ENCODE results near the gene TICRR.

TICRR gene

DNA sequence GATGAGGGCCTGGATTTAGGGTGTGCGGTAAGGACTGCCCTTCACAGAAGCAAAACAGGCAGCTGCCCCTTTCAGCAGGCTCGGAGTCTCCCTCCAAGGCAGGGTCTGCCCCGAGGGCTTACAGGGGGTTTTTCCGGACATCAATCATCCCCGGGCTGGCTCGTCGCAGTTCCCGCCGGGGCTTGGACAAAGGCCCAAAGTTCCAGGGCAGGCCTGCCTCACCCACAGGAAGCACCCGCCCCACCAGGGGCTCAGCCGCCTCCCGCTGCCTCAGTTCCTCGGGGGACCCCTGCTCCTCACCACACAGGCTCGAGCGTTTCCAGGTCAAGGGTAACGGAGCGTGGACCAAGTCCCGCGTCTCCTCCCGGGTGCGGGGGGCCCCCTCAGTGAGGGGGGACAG lies 53.0 kb downstream of the TICRR start:
- TF ChIP-seq CTCF (IDR thresholded peaks at IDR 0.05; ENCODE audit: borderline replicate concordance, insufficient read depth, low read depth, low read length): no peak
- no peak overlapping the region for H3K4me3 ChIP-seq (ENCODE audit: low read depth, low read length)

- no peak overlapping the region for H3K4me3 ChIP-seq (ENCODE audit: low read depth, low read length)
- TF ChIP-seq CTCF (IDR thresholded peaks at IDR 0.05; ENCODE audit: borderline replicate concordance, insufficient read depth, low read depth, low read length): no peak
Measured at GRCh38 chr15:89628806-89629715, 53.8 kb downstream of the TICRR start.

GRCh38 chr15:89629829-89630228 lies 54.6 kb downstream of the TICRR start:
- no peak for TF ChIP-seq CTCF (IDR thresholded peaks at IDR 0.05; ENCODE audit: borderline replicate concordance, insufficient read depth, low read depth, low read length)
- H3K4me3 ChIP-seq (ENCODE audit: low read depth, low read length): no peak overlapping the region

DNA sequence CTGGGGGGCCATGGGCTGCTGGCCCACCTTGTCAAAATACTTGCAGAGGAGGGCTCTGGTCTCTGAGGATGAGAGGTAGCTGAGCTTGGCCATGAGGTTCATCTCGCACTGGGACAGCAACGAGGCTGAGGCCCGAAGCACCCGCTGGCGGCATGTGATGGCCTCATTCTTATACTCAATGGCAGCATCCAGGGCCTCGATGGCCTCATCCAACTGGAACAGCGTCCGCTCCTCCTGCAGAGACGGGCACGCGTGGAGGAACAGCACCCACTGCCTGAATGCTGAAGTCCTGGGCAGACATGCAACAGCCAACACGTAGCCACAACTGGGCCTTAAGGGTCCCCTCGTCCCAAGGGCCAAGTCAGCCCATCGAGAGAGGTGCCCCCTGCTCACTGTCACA lies 55.0 kb downstream of the TICRR start:
- no peak for TF ChIP-seq CTCF (IDR thresholded peaks at IDR 0.05; ENCODE audit: borderline replicate concordance, insufficient read depth, low read depth, low read length)
- H3K4me3 ChIP-seq (ENCODE audit: low read depth, low read length): no peak overlapping the region

GRCh38 chr15:89630974-89631901 lies 56.0 kb downstream of the TICRR start:
- H3K4me3 ChIP-seq (ENCODE audit: low read depth, low read length): no peak overlapping the region
- TF ChIP-seq CTCF (IDR thresholded peaks at IDR 0.05; ENCODE audit: borderline replicate concordance, insufficient read depth, low read depth, low read length): no peak

- TF ChIP-seq CTCF (IDR thresholded peaks at IDR 0.05; ENCODE audit: borderline replicate concordance, insufficient read depth, low read depth, low read length): no peak
- no peak overlapping the region for H3K4me3 ChIP-seq (ENCODE audit: low read depth, low read length)
Measured at GRCh38 chr15:89631902-89632264, 56.6 kb downstream of the TICRR start.

All from GM12875 (cell line).